ENCODE results near the gene NACA2. TPM values are rescaled to one million over a fixed set of nuclear protein-coding genes. Genes with fewer than 3 reads are reported as not detected.

The NACA2 gene
- total and polyA plus RNA-seq, 2 of the 8 experiments (the other 6 are each of a cell fraction or from before 2014, with no cell fraction given): not detected

DNA sequence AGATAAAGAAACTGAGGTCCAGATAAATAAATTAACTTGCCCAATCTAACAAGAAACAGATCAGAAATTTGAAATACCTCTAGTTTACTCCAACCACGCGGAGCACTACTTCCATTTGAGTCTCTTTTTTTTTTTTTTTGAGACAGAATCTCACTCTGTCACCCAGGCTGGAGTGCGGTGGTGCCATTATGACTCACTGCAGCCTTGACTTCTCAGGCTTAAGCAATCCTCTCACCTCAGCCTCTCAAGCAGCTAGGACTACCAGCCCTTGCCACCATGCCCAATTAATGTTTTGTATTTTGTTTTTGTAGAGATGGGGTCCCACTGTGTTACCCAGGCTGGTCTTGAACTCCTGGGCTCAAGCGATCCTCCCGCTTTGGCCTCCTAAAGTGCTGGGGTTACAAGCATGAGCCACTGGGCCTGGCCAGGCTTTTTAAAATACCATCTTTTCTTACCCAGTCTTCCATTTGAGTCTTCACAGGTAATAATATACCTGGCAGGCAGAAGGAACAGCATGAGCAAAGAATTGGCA is 3.3 kb upstream of the NACA2 start:
- DNase-seq (ENCODE audit: low read depth in 1 of 2, low spot score in 2 of 2): no peak
- Histone ChIP-seq H2AFZ (ENCODE audit: low read length) (no peak overlapping the region), H4K8ac (ENCODE audit: extremely low read depth, insufficient read depth, low read length) (no peak overlapping the region), H3K79me1 (ENCODE audit: low read depth, low read length) (no peaks in the 10 kb centered on the region), H3K14ac (ENCODE audit: insufficient read length) (no peak overlapping the region), H3K4me1 (replicated peaks in 1 of 4; ENCODE audit: control insufficient read depth in 3 of 4, insufficient read depth in 4 of 4, low read length in 3 of 4) (no peaks in the 10 kb centered on the region), H2BK15ac (ENCODE audit: low read length) (no peak overlapping the region), H3K4me2 (ENCODE audit: insufficient read depth in 1 of 2, low read depth in 2 of 2, low read length in 2 of 2) (no peak overlapping the region), H3K79me2 (ENCODE audit: control insufficient read depth in 1 of 2, insufficient read depth in 2 of 2, low read length in 2 of 2) (no peaks in the 10 kb centered on the region), H3K36me3 (ENCODE audit: control insufficient read depth in 2 of 4, insufficient read depth in 4 of 4, low read length in 3 of 4) (no peaks in the 10 kb centered on the region), H2BK120ac (replicated peaks; ENCODE audit: low read depth, low read length) (no peak overlapping the region), H3K23ac (ENCODE audit: insufficient read length) (no peak overlapping the region), H3K27me3 (replicated peaks in 1 of 4; ENCODE audit: control insufficient read depth in 3 of 4, extremely low read depth in 1 of 4, insufficient read depth in 3 of 4, low read length in 3 of 4) (no peaks in the 10 kb centered on the region), H3K23me2 (ENCODE audit: low read depth, low read length) (no peaks in the 10 kb centered on the region), H2AK5ac (ENCODE audit: low read depth, low read length) (no peak overlapping the region), H3K9me3 (ENCODE audit: insufficient read depth in 2 of 2, low read depth in 1 of 2, low read length in 1 of 2) (no peaks in the 10 kb centered on the region), H2BK20ac (ENCODE audit: low read length) (no peak overlapping the region), H4K20me1 (replicated peaks in 1 of 2; ENCODE audit: control insufficient read depth in 1 of 2, insufficient read depth in 2 of 2, low read length in 2 of 2) (no peaks in the 10 kb centered on the region), H3K56ac (replicated peaks; ENCODE audit: insufficient read length, low read depth, low read length) (no peak overlapping the region), H3K4ac (replicated peaks; ENCODE audit: insufficient read length, low read depth, low read length) (no peak overlapping the region), H4K5ac (ENCODE audit: insufficient read length, low read depth, low read length) (no peak overlapping the region), H2BK5ac (ENCODE audit: low read depth, low read length) (no peak overlapping the region), H4K91ac (replicated peaks; ENCODE audit: insufficient read length, low read length) (no peak overlapping the region), H2BK12ac (ENCODE audit: low read depth, low read length) (no peak overlapping the region), H3K9ac (replicated peaks in 1 of 4; ENCODE audit: extremely low read depth in 1 of 4, low read depth in 3 of 4, low read length in 3 of 4) (no peak overlapping the region), H3K27ac (ENCODE audit: low read depth, low read length) (no peak overlapping the region), H3K4me3 (ENCODE audit: extremely low read depth in 1 of 4, insufficient read depth in 2 of 4, low read depth in 3 of 4, low read length in 4 of 4) (no peak overlapping the region), H3K18ac (ENCODE audit: extremely low read depth, low read length) (no peak overlapping the region)
- CTCF ChIA-PET (ENCODE audit: partially characterized antibody): interaction anchor here (1.0 to 1.4 kb wide), 2 partner anchors 18 to 182 kb away, joined by 3 read pairs; no protein-coding TSS in a partner anchor
- FAIRE-seq: no peak
- 94% methylated on average over 5 of the region's 5 CpGs; no CpG with 5 or more reads in 1 of the 2 experiments for WGBS, 2 experiments (ENCODE audit: extremely low coverage in 1 of 2, insufficient coverage in 1 of 2, insufficient read length in 1 of 2, insufficient replicate concordance in 2 of 2, low coverage in 1 of 2, low lambda C conversion rate in 2 of 2, missing lambda C conversion rate in 1 of 2)
- POLR2A ChIA-PET (ENCODE audit: partially characterized antibody): no interaction called here
- TF ChIP-seq, protein P1, sequence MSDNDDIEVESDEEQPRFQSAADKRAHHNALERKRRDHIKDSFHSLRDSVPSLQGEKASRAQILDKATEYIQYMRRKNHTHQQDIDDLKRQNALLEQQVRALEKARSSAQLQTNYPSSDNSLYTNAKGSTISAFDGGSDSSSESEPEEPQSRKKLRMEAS (IDR thresholded peaks at IDR 0.05): no peak
- TF ChIP-seq HDAC2 (IDR thresholded peaks at IDR 0.05; ENCODE audit: borderline replicate concordance in 1 of 2, low read depth in 2 of 2, low read length in 2 of 2): no peak
- no peak for TF ChIP-seq BCL11A (IDR thresholded peaks at IDR 0.05; ENCODE audit: low read depth in 2 of 2, low read length in 2 of 2)
- TF ChIP-seq FOSL1 (IDR thresholded peaks at IDR 0.05; ENCODE audit: insufficient read depth, low read depth, low read length): no peak
- TF ChIP-seq, protein P2, sequence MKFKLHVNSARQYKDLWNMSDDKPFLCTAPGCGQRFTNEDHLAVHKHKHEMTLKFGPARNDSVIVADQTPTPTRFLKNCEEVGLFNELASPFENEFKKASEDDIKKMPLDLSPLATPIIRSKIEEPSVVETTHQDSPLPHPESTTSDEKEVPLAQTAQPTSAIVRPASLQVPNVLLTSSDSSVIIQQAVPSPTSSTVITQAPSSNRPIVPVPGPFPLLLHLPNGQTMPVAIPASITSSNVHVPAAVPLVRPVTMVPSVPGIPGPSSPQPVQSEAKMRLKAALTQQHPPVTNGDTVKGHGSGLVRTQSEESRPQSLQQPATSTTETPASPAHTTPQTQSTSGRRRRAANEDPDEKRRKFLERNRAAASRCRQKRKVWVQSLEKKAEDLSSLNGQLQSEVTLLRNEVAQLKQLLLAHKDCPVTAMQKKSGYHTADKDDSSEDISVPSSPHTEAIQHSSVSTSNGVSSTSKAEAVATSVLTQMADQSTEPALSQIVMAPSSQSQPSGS (IDR thresholded peaks at IDR 0.05; ENCODE audit: low read length): no peak
- no peak for TF ChIP-seq SP4 (IDR thresholded peaks at IDR 0.05; ENCODE audit: low read length)
- no peak for TF ChIP-seq GTF2F1 (IDR thresholded peaks at IDR 0.05; ENCODE audit: borderline replicate concordance, low read depth, low read length)
- TF ChIP-seq BACH1 (IDR thresholded peaks at IDR 0.05; ENCODE audit: low read length): no peak
- no peak for TF ChIP-seq NRF1 (IDR thresholded peaks at IDR 0.05; ENCODE audit: low read depth, low read length)
- TF ChIP-seq SRF (IDR thresholded peaks at IDR 0.05; ENCODE audit: low read depth, low read length): no peak
- no peak for TF ChIP-seq GABPA (IDR thresholded peaks at IDR 0.05; ENCODE audit: borderline replicate concordance, insufficient read depth, low read length)
- TF ChIP-seq SP2 (IDR thresholded peaks at IDR 0.05; ENCODE audit: low read length): no peak
